CD4-positive, alpha-beta T cell treated with Interleukin-15 for 1 hour (primary cell): ENCODE measurements around the gene CACTIN.
"Not testable (repeated sequence)": the region's sequence is repeated elsewhere in the genome, so short reads cannot be mapped to it uniquely, and the experiment has no call there.

Source experiments
- DNase-seq: peaks from one replicate; pipeline ENCODE4 v3.0.0-alpha.2; 2020

CACTIN gene

GRCh38 chr19:3645726-3646125, 19.1 kb upstream of the CACTIN start:
- no peak for DNase-seq

- no peak for DNase-seq
Observed at GRCh38 chr19:3645067-3645396, 18.4 kb upstream of the CACTIN start.

GRCh38 chr19:3644351-3645066, 17.9 kb upstream of the CACTIN start:
- no peak for DNase-seq

GRCh38 chr19:3643674-3644313, 17.2 kb upstream of the CACTIN start:
- no peak for DNase-seq

- no peak for DNase-seq
Observed at GRCh38 chr19:3642987-3643673, 16.5 kb upstream of the CACTIN start.

GRCh38 chr19:3642296-3642695, 15.7 kb upstream of the CACTIN start:
- DNase-seq, result no peak

- DNase-seq, result no peak
Observed at GRCh38 chr19:3641515-3642269, 15.1 kb upstream of the CACTIN start.

- DNase-seq, result no peak
Observed at GRCh38 chr19:3639479-3639878, 12.9 kb upstream of the CACTIN start.

- no peak for DNase-seq
Observed at GRCh38 chr19:3638208-3639193, 11.9 kb upstream of the CACTIN start.

- no peak for DNase-seq
Observed at GRCh38 chr19:3637621-3638020, 11.0 kb upstream of the CACTIN start.

- DNase-seq, result no peak
Observed at GRCh38 chr19:3636962-3637361, 10.4 kb upstream of the CACTIN start.

- no peak for DNase-seq
Observed at GRCh38 chr19:3636506-3636905, 9.9 kb upstream of the CACTIN start.

- DNase-seq, result no peak
Observed at GRCh38 chr19:3634496-3635045, 8.0 kb upstream of the CACTIN start.

- DNase-seq, result no peak
Observed at GRCh38 chr19:3633559-3633988, 7.0 kb upstream of the CACTIN start.

GRCh38 chr19:3632739-3633558, 6.4 kb upstream of the CACTIN start:
- no peak for DNase-seq

GRCh38 chr19:3632098-3632497, 5.5 kb upstream of the CACTIN start:
- no peak for DNase-seq

GRCh38 chr19:3631053-3631861, 4.7 kb upstream of the CACTIN start:
- no peak for DNase-seq

- not testable (repeated sequence) for DNase-seq
Observed at GRCh38 chr19:3628766-3629165, 2.2 kb upstream of the CACTIN start.

- no peak for DNase-seq
Observed at GRCh38 chr19:3627351-3627723, 747 bp upstream of the CACTIN start.

GRCh38 chr19:3625996-3626472, 556 bp downstream of the CACTIN start:
- no peak for DNase-seq
